ENCODE results near the gene LCNL1.
"Not testable (repeated sequence)": the region's sequence is repeated elsewhere in the genome, so short reads cannot be mapped to it uniquely, and the experiment has no call there.

Gene LCNL1

DNA sequence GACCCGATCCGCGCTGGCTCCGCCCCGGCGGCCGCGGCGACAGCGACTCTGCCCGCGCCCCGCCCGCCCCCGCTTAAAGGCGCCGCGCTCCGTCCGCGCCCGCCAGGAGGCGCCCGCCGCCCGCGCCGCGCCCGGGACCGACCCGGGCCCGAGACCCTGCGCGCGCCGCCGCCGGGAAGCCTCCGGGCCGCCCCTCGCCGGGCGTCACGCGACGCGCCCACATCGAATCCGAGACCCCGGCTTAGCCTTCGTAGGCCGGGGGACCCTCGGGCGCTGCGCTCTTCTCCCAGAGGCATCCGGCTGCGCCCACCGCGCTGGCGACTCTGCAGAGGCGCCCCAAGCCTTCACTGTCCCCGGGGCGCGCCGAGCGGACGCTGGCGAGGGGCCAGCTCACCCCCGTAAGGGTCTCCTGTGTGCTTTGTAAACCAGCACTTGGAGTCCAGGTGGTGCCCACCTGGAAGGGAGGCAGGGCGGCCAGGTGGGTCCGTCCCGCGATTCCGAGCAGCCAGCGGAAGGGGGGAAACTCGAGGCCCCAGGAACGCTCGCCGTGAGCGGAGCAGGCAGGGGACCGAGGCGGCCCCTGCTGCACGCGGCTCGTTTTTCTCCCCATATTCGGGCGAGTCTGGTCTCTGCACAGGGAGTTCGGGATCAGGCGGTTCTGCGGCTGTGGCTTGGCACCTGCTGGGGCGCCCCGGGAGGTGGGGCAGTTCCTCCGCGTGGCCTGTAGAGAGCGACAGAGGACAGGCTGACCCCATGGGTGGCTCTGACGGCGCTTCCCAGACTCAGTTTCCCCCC, 45.7 kb downstream of the LCNL1 start:
- peak; percentile 75 for DNase-seq

DNA sequence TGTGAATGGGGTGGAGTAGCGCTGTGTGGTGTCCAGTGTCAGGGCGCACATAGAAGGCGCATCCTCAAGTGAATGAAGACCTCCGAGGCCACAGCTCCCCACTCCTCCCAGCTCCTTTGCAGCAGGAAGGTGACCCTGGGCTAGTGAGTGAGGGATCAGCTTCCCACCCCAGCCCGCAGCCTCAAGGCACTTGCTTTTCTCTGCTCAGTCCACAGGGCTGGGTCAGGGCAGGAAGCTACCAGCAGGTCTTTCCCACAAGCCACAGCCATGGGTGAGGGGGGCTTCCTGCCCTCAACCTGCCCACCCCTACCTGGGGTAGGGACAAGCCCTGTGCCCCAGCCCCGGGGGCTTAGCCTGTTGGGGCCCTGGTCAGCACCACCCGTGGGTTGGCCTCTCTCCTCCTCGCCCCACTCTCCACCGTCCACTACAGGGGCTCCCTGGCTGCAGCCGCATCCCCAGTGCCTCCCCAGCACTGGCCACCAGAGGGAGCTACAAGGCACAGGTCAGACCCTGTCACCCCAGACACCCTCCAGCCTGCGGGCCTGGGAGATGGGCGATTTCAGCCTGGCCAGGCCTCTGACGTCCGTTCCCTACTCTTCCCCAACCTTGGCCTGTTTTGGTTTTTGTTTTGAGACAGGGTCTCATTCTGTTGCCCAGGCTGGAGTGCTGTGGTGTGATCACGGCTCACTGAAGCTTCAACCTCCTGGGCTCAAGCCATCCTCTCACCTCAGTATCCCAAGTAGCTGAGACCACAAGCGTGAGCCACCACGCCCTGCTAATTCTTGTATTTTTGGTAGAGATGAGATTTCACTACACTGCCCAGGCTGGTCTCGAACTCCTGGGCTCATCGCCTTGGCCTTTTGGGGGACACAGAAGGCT, 46.5 kb downstream of the LCNL1 start:
- DNase-seq, result peak; percentile 86

DNA sequence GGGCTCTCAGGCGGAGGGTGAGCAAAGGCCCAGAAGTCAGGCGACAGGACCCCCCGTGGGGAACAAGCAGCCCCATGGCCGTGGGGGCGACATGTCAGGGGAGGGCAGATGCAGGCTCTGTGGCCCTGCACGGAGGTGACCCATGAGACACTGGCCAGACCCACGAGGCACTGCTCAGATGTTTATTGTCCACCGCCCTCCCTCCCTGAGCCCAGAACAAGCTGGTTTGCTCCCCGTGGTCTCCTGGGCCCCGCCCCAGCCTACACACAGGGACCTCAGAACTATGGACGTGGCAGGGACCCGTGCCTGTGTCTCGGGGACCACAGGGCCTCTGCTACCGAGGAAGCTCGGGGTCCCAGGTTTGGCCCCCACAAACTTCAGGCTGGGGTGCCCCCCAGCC, 47.2 kb downstream of the LCNL1 start:
- DNase-seq, result no peak

DNA sequence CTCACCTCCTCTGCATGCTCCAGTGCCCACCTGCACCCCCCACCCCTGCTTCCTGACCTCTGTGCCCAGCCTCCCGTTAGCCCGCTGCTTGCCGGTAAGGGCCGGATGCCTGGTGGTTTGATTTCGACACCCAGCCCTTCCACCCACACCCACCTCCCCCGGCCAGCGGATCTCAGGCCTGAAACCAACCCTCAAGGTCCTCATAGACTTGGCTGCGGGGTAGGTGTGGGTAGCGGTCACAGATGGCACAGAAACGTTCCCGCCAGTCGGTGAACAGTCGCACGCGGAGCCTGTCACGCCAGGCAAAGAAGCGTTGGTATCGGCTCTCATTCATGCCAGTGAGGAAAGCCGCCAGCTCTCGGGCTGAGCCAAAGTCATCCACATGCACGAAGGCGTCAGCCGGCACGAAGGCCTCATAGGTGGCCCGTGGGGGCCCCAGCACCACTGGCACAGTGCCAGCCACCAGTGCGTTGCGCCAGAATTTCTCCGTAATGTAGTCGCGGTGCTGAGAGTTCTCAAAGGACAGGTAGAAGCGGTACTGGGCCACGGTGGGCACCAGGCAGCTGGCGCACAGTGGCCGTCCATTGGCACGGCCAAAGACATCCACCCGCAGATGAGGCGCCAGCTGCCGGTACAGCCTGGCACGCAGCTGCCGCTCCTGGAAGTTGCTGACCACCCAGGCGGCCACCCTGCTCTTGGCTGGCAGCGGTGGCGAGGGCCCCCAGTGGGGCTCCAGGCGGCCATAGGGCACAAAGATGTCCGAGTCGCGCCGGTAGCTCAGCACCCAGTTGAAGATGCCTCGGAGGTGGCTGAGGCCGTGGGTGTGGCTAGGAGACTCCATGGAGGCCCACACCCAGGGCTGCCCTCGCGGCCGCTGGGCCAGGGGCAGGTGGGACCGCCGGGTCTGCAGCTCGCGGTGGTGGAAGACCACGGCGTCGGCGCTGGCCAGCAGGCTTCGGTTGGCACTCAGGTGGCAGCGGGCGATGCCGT, 48.0 kb downstream of the LCNL1 start:
- peak; percentile 69 for DNase-seq

GRCh38 chr9:137031904-137032640, 49.3 kb downstream of the LCNL1 start, which contains the start of gene FUT7:
Gene FUT7, minus strand, starts transcription at chr9:137032088. Its CDS starts 97 bp downstream, at chr9:137031991.
- DNase-seq, result no peak

- DNase-seq, result no peak
Measured at GRCh38 chr9:137032858-137033257, 50.1 kb downstream of the LCNL1 start.

DNA sequence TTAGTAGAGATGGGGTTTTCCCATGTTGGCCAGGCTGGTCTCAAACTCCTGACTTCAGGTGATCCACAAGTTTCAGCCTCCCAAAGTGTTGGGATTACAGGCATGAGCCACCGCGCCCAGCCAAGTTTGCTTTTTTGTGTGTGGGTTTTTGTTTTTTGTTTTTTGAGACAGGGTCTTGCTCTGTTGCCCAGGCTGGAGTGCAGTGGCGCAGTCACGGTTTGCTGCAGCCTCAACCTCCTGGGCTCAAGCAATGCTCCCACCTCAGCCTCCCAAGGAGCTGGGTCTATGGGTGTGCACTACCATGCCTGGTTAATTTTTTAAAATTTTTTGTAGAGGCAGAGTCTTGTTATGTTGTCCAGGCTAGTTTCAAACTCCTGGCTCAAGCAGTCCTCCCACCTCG, 50.7 kb downstream of the LCNL1 start:
- DNase-seq, result not testable (repeated sequence)

GRCh38 chr9:137034039-137034708, 51.4 kb downstream of the LCNL1 start:
- no peak for DNase-seq

DNA sequence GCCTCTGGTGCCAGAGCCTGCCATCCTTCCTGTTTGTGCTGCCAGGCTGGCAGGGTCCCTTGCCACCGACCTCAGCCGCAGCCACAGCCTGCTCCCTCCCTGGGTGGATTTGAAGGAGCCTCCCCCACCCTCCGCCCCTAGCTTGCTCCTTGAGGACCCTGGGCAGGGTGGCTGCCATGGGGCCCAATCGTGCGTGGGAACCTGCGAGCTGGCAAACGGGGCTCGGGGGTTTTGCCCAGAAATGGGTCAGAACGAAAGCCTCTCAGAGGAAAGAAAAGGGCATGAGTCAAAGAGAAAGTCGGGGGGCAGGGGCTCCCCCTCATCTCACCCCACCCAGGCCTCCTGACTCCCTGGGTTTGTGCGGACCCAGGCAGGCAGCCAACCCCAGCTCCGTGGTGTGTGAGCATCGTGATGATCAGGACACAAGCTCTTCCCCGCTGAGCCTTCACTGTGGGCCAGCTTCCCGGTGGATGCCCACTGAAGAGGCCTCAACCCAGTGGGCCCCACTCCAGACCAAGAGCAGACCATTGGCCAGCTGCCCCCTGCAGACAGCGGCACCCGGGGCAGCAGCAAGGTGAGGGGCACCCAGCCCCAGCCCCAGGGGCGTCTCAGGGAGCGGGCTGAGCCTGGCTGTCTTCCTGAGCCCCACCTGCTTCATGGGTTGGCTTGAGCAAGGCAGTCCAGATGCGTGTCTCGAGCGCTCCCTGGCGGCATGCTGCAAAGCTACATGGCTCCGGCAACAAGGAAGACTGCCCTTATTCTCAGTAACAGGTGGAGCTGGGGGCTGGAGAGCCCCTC, 52.1 kb downstream of the LCNL1 start:
- peak; percentile 89 for DNase-seq
